WTC11 (cell line): ENCODE results near the gene RRP12.

Experiments used
- FOXK1 ChIP-seq: sonication (generic); formaldehyde crosslinking; IDR thresholded peaks from 2 replicates; pipeline ENCODE4 v1.8.0; 2022; ENCODE audit warnings: mild to moderate bottlenecking, moderate library complexity, missing genetic modification reagents
- PRRX2 ChIP-seq: fragments of 250-450 bp; sonication (Bioruptor Pico); IDR thresholded peaks from 2 replicates; pipeline ENCODE4 v1.8.0; 2021; ENCODE audit warnings: mild to moderate bottlenecking
- USF1 ChIP-seq: sonication (generic); formaldehyde crosslinking; IDR thresholded peaks from 2 replicates; pipeline ENCODE4 v1.8.0; 2022; ENCODE audit warnings: mild to moderate bottlenecking, missing genetic modification reagents
- ZNF219 ChIP-seq: sonication (generic); formaldehyde crosslinking; IDR thresholded peaks from 2 replicates; pipeline ENCODE4 v1.8.0; 2023; ENCODE audit warnings: missing genetic modification reagents, mild to moderate bottlenecking, borderline replicate concordance
- TF ChIP-seq, protein P1 (sequence below): sonication (generic); formaldehyde crosslinking; IDR thresholded peaks from 2 replicates; pipeline ENCODE4 v1.8.0; 2022; ENCODE audit warnings: mild to moderate bottlenecking, missing genetic modification reagents
- TF ChIP-seq, protein P2 (sequence below): sonication (generic); formaldehyde crosslinking; IDR thresholded peaks from 2 replicates; pipeline ENCODE4 v1.8.1; 2023; ENCODE audit warnings: mild to moderate bottlenecking, missing genetic modification reagents
- TF ChIP-seq, protein P3 (sequence below): fragments of 200-600 bp; IDR thresholded peaks from 2 replicates; pipeline ENCODE4 v1.8.0; 2022; ENCODE audit warnings: antibody characterized with exemption

DNA sequence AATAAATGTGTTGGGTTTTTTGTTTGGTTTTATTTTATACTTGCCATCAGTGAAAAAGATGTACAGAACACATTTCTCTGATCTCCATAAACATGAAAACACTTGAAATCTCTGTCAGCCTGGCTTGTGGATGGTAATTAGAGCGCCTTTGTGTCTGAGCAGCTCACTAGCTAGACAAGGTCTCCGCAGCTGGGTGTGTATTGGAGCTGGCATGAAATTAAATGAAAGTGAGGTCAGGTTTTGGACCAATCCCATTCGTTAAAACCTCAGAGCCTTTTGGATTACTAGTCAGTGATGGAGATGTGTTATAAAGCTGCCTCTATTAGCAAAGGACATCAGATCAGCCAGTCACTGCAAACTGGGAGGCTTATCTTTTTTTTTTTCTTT is 79.3 kb downstream of the RRP12 start:
- no peak for TF ChIP-seq ZNF219 (CRISPR knock-in tag)
- TF ChIP-seq, protein P1, sequence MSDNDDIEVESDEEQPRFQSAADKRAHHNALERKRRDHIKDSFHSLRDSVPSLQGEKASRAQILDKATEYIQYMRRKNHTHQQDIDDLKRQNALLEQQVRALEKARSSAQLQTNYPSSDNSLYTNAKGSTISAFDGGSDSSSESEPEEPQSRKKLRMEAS (CRISPR knock-in tag): no peak
- TF ChIP-seq, protein P2, sequence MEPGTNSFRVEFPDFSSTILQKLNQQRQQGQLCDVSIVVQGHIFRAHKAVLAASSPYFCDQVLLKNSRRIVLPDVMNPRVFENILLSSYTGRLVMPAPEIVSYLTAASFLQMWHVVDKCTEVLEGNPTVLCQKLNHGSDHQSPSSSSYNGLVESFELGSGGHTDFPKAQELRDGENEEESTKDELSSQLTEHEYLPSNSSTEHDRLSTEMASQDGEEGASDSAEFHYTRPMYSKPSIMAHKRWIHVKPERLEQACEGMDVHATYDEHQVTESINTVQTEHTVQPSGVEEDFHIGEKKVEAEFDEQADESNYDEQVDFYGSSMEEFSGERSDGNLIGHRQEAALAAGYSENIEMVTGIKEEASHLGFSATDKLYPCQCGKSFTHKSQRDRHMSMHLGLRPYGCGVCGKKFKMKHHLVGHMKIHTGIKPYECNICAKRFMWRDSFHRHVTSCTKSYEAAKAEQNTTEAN (CRISPR knock-in tag): no peak
- TF ChIP-seq, protein P3, sequence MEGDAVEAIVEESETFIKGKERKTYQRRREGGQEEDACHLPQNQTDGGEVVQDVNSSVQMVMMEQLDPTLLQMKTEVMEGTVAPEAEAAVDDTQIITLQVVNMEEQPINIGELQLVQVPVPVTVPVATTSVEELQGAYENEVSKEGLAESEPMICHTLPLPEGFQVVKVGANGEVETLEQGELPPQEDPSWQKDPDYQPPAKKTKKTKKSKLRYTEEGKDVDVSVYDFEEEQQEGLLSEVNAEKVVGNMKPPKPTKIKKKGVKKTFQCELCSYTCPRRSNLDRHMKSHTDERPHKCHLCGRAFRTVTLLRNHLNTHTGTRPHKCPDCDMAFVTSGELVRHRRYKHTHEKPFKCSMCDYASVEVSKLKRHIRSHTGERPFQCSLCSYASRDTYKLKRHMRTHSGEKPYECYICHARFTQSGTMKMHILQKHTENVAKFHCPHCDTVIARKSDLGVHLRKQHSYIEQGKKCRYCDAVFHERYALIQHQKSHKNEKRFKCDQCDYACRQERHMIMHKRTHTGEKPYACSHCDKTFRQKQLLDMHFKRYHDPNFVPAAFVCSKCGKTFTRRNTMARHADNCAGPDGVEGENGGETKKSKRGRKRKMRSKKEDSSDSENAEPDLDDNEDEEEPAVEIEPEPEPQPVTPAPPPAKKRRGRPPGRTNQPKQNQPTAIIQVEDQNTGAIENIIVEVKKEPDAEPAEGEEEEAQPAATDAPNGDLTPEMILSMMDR: no peak
- TF ChIP-seq USF1: no peak
- no peak for TF ChIP-seq FOXK1 (CRISPR knock-in tag)
- TF ChIP-seq PRRX2 (CRISPR knock-in tag): no peak
